MM.1S (cell line): Measurements from ENCODE around the gene MTCL1.

Experiments used
- DNase-seq: peaks from one replicate; pipeline ENCODE4 v3.0.0-alpha.2; 2015
- H2AFZ ChIP-seq: fragments of 300-600 bp; sonication (generic); 2 replicates; pipeline ENCODE4 v1.6.0; 2016; ENCODE audit warnings: antibody characterized with exemption, low read length
- H3F3A ChIP-seq: fragments of 300-600 bp; sonication (generic); 2 replicates; pipeline ENCODE4 v1.6.1; 2016; ENCODE audit warnings: mild to moderate bottlenecking, antibody characterized with exemption, low read length, moderate library complexity, mixed read lengths; ENCODE audit not compliant: insufficient read depth
- H3K27ac ChIP-seq: fragments of 300-600 bp; sonication (generic); 2 replicates; pipeline ENCODE4 v1.5.1; 2016; ENCODE audit warnings: mild to moderate bottlenecking, low read length
- H3K27me3 ChIP-seq: fragments of 300-600 bp; sonication (generic); replicated peaks from 2 replicates; pipeline ENCODE4 v1.6.0; 2016; ENCODE audit warnings: low read length; ENCODE audit not compliant: insufficient read depth
- H3K36me3 ChIP-seq: fragments of 300-600 bp; sonication (generic); replicated peaks from 2 replicates; pipeline ENCODE4 v1.6.1; 2016; ENCODE audit warnings: mild to moderate bottlenecking, low read length, mixed read lengths; ENCODE audit not compliant: insufficient read depth
- H3K4me1 ChIP-seq: fragments of 300-600 bp; sonication (generic); 2 replicates; pipeline ENCODE4 v1.6.1; 2016; ENCODE audit warnings: low read length, mixed read lengths
- H3K4me2 ChIP-seq: fragments of 300-600 bp; sonication (generic); 2 replicates; pipeline ENCODE4 v1.6.0; 2016; ENCODE audit warnings: low read depth, low read length
- H3K4me3 ChIP-seq: fragments of 300-600 bp; sonication (generic); 2 replicates; pipeline ENCODE4 v1.5.1; 2016; ENCODE audit warnings: low read length, mixed read lengths
- H3K79me2 ChIP-seq: fragments of 300-600 bp; sonication (generic); 2 replicates; pipeline ENCODE4 v1.6.1; 2016; ENCODE audit warnings: mixed run types, low read length, mixed read lengths
- H3K9ac ChIP-seq: fragments of 300-600 bp; sonication (generic); 2 replicates; pipeline ENCODE4 v1.6.1; 2016; ENCODE audit warnings: low read length, mixed read lengths
- H3K9me2 ChIP-seq: fragments of 300-600 bp; sonication (generic); replicated peaks from 2 replicates; pipeline ENCODE4 v1.6.1; 2016; ENCODE audit warnings: mild to moderate bottlenecking, low read length, mixed read lengths; ENCODE audit not compliant: insufficient read depth
- H3K9me3 ChIP-seq: fragments of 300-600 bp; sonication (generic); replicated peaks from 2 replicates; pipeline ENCODE4 v1.6.1; 2016; ENCODE audit warnings: mild to moderate bottlenecking, low read length, mixed read lengths; ENCODE audit not compliant: insufficient read depth
- H4K20me1 ChIP-seq: fragments of 300-600 bp; sonication (generic); 2 replicates; pipeline ENCODE4 v1.6.1; 2016; ENCODE audit warnings: mild to moderate bottlenecking, low read length, moderate library complexity, mixed read lengths; ENCODE audit not compliant: insufficient read depth
- EZH2 ChIP-seq: fragments of 300-600 bp; sonication (generic); optimal IDR thresholded peaks from 2 replicates; pipeline ENCODE3; 2017; ENCODE audit warnings: low read depth, mild to moderate bottlenecking, antibody characterized with exemption, low read length, mixed read lengths
- EZH2phosphoT487 ChIP-seq: fragments of 300-600 bp; sonication (generic); IDR thresholded peaks from 2 replicates; pipeline ENCODE4 v1.6.1; 2018; ENCODE audit warnings: antibody characterized with exemption, low read length
- TF ChIP-seq, protein P1 (sequence below): fragments of 300-600 bp; sonication (generic); IDR thresholded peaks from 2 replicates; pipeline ENCODE4 v1.5.1; 2016; ENCODE audit warnings: antibody characterized with exemption, low read length, mixed read lengths

Gene MTCL1

DNA sequence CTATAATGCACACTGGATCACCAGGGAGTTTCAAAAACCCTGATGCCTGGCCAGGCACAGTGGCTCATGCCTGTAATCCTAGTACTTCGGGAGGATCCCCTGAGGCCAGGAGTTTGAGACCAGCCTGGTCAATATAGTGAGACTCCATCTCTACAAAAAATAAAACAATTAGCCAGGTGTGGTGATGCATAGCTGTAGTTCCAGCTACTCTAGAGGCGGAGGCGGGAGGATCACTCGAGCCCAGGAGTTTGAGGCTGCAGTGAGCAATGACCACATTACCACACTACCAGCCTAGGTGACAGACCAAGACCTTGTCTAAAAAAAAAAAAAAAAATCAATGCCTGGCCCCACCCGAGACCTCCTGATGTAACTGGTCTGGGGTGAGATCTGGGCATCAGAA lies 137.2 kb downstream of the MTCL1 start:
- H3K27ac ChIP-seq = no peak overlapping the region
- no peaks in the 10 kb centered on the region for H3K9me3 ChIP-seq
- H3K79me2 ChIP-seq = no peaks in the 10 kb centered on the region
- no peaks in the 10 kb centered on the region for H3K4me1 ChIP-seq
- no peaks in the 10 kb centered on the region for H3K27me3 ChIP-seq
- H3K9me2 ChIP-seq = no peaks in the 10 kb centered on the region
- no peaks in the 10 kb centered on the region for H3F3A ChIP-seq
- no peaks in the 10 kb centered on the region for H4K20me1 ChIP-seq
- TF ChIP-seq EZH2phosphoT487 = no peak
- no peak for TF ChIP-seq EZH2
- TF ChIP-seq, protein P1, sequence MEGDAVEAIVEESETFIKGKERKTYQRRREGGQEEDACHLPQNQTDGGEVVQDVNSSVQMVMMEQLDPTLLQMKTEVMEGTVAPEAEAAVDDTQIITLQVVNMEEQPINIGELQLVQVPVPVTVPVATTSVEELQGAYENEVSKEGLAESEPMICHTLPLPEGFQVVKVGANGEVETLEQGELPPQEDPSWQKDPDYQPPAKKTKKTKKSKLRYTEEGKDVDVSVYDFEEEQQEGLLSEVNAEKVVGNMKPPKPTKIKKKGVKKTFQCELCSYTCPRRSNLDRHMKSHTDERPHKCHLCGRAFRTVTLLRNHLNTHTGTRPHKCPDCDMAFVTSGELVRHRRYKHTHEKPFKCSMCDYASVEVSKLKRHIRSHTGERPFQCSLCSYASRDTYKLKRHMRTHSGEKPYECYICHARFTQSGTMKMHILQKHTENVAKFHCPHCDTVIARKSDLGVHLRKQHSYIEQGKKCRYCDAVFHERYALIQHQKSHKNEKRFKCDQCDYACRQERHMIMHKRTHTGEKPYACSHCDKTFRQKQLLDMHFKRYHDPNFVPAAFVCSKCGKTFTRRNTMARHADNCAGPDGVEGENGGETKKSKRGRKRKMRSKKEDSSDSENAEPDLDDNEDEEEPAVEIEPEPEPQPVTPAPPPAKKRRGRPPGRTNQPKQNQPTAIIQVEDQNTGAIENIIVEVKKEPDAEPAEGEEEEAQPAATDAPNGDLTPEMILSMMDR = no peak
- no peak overlapping the region for H2AFZ ChIP-seq
- DNase-seq = no peak
- no peak overlapping the region for H3K4me3 ChIP-seq
- no peak overlapping the region for H3K4me2 ChIP-seq
- no peaks in the 10 kb centered on the region for H3K36me3 ChIP-seq
- no peak overlapping the region for H3K9ac ChIP-seq

DNA sequence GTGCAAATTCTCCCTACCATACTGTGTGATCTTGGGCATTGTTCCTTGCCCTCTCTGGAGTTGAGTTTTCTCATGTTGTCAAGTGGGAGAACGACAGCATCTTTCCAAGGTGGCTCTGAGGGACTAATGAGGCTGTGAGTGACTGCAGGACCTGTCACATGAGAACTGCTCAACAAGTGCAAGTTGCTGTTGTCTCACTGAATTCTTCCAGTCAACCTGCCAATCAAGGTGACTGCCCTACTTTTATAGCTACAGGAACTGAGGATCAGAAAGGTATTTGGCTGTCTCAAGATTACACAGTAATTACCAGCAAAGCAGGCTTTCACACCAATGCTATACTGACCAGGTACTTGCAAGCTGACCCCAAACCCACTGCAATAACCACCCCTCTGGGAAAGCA lies 137.6 kb downstream of the MTCL1 start:
- Histone ChIP-seq H3F3A (no peaks in the 10 kb centered on the region), H3K9ac (no peak overlapping the region), H3K9me2 (no peaks in the 10 kb centered on the region), H3K4me1 (no peaks in the 10 kb centered on the region), H3K79me2 (no peaks in the 10 kb centered on the region), H3K36me3 (no peaks in the 10 kb centered on the region), H2AFZ (no peak overlapping the region), H3K27me3 (no peaks in the 10 kb centered on the region), H3K27ac (no peak overlapping the region), H3K4me3 (no peak overlapping the region), H3K4me2 (no peak overlapping the region), H4K20me1 (no peaks in the 10 kb centered on the region), H3K9me3 (no peaks in the 10 kb centered on the region)
- TF ChIP-seq EZH2 (no peak), EZH2phosphoT487 (no peak)
- TF ChIP-seq, protein P1 = no peak
- DNase-seq = no peak

DNA sequence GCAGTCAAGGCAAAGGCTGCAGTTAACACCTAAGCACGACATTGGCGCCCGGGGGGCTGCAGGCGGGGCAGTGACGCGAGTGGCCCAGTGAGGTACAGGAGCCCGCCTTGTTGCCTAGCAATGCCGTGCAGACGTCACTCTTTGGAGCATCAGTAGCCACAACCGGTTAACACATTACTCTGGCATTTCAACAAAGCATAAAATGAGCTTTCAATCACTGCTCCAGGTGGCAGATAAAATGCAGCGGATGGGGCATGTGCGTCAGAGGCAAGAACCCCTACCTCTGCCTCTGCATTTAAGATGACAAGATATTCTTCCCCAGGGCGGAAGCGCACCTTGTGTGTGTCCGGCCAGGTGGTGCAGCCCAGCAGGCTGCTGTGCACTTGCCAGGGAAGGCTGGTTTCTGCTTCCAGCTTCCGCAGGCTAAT lies 139.4 kb downstream of the MTCL1 start:
- Histone ChIP-seq H3K9me2 (no peaks in the 10 kb centered on the region), H3K4me2 (no peak overlapping the region), H3K36me3 (no peaks in the 10 kb centered on the region), H3K27me3 (no peaks in the 10 kb centered on the region), H3K9ac (no peak overlapping the region), H3K27ac (no peak overlapping the region), H3K4me3 (no peak overlapping the region), H3K79me2 (no peaks in the 10 kb centered on the region), H4K20me1 (no peaks in the 10 kb centered on the region), H3F3A (no peaks in the 10 kb centered on the region), H3K9me3 (no peaks in the 10 kb centered on the region), H2AFZ (no peak overlapping the region), H3K4me1 (no peaks in the 10 kb centered on the region)
- DNase-seq = no peak
- no peak for TF ChIP-seq EZH2phosphoT487
- TF ChIP-seq, protein P1 = no peak
- TF ChIP-seq EZH2 = no peak
